HG03432 (cell line): ENCODE results near the gene ACTL6B.
"Not testable (repeated sequence)": the region's sequence is repeated elsewhere in the genome, so short reads cannot be mapped to it uniquely, and the experiment has no call there.

Experiments
- ATAC-seq: cut with Tn5 transposase; IDR thresholded peaks from one replicate; pipeline ENCODE4 v1.9.1; 2021; ENCODE audit warnings: mild to moderate bottlenecking, moderate library complexity; ENCODE audit not compliant: unreplicated experiment

Gene ACTL6B

DNA sequence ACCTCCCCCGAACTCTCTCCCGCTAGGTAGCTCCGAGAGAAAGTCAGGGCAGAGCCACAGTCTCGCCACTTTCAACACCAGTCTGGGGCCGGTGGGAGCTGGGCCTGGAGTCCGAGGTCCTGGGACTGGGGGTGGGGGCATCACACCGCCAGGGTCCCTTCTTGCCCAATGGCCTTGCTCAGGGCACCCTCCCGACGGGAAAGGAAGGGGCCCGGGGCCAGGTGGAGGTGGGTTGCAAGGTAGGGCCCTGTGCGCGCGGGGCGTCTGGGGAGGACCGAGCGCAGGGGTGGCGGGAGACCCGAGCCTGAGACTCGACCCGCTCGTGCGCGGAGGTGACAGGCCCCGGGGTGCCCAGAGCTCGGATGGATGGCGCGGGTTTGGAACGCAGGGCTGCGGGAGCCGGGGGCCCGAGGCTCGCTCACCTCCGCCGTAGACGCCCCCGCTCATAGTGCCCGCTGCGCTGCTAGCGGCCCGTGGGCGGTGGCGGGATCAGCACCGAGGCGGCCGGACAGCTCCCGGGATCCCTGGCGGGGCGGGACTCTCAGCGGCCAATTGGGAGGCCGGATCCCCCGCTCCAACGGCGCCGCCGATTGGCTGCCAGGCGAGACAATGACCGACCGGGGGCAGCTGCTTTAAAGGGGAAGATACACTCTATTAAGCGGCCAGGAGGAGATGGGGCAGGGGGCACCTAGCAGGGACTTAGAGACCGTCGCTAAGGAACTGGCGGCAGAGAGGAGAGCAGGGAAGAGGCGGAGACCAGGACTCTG lies at the start of gene ACTL6B:
Gene ACTL6B, minus strand, starts transcription at position 541 of the 767 bp plus-strand sequence. Its CDS starts 94 bp downstream, at position 447.
- no peak for ATAC-seq

DNA sequence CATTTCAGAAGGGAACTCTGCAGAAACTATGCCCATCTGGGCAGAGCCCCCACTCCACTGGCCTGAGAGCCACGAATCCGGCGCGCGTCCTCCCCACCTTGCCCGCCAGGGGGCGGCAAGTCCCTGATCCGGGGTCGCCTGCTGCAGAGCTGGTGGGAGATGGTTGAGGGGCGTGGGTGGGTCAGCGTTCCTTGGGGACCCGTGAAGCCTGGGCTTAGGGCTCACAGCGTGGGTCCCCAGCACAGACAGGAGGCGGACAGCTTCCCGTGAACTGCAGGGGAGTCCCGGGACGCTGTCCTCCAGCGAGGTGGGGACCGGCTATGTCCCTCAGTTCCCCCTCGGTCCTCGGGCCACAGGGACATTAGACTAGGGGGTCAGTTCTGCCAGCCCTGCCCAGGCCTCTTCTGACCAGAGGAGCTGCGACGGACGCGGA lies 49.1 kb upstream of the ACTL6B start:
- peak; percentile 66 for ATAC-seq

DNA sequence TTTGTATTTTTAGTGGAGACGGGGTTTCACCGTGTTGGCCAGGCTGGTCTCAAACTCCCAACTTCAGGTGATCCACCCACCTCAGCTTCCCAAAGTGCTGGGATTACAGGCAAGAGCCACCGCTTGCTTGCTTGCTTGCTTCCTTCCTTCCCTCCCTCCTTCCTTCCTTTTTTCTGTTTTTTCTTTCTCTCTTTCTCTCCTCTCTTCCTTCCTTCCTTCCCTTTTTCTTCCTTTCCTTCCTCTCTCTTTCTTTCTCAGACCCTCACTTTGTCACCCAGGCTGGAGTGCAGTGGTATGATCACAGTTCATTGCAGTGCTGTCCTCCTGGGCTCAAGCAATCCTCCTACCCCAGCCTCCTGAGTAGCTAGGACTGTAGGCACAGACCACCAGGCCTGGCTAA lies 44.8 kb upstream of the ACTL6B start:
- not testable (repeated sequence) for ATAC-seq

DNA sequence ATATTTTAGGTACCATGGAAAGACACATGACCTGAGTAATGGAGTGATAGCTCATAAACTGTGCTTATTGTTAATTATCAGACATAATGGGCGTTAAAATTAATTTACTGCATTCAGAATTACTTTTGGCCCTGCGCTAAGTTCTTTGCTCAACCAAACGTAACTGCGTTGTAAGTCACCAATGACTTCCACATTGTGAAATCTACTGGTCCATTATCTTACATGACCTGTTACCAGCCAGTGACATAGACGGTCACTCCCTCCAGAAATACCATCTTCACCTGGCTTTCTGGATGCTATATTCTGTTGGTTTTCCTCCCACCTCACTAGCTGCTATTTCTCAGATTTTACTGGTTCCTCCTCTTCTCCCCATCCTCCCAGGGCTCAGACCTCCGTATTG lies 42.8 kb upstream of the ACTL6B start:
- no peak for ATAC-seq

DNA sequence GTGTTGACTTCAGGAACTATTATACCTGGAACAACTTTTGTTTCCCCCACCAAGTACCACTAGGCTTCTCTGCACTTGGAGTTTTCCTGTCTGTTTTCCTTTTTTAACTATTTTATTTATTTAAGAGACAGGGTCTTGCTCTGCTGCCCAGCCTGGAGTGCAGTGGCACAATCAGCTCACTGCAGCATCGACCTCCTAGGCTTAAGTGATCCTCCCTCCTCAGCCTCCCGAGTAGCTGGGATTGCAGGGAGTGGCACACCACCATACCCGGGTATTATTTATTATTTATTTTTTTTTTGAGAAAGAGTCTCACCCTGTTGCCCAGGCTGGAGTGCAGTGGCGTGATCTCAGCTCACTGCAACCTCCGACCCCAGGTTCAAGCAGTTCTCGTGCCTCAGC lies 39.9 kb upstream of the ACTL6B start:
- ATAC-seq: no peak

DNA sequence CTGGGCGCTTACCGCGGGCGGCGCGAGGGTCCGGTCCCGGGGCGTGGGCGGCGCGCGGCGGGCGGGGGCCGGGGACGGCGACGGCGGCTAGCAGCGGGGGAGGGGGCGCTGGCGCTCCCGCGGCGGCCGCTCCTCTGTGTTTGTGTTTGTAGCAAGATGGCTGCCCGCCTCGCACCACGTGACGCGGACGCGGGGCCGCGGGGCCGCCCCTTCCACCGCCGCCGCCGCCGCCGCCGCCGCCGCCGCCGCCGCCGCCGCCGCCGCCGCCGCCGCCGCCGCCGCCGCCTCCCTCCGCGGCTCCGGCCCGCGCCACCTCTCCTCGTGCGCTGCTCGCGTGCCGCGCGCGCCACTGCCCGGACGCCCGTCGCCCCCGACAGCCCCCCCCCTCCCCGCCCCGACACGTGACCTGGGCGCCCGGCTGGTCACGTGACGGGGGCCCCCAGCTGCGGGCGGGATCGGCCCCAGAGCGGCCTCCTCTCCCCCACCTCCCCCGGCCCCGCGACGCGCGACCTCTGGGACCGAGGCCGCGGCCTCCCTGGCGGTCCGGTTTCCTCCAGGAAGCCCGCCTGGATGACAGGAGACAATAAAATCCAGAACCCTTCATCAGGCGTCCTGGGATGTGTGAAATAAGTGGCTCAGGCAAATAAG lies 38.0 kb upstream of the ACTL6B start, which contains the start of gene GIGYF1:
Gene GIGYF1, minus strand, starts transcription at position 153 of the 648 bp plus-strand sequence. CDS start 6,012 bp downstream, outside the sequence.
- peak; percentile 62 for ATAC-seq

GRCh38 chr7:100693312-100694097 lies 37.3 kb upstream of the ACTL6B start:
- peak; percentile 32 for ATAC-seq

DNA sequence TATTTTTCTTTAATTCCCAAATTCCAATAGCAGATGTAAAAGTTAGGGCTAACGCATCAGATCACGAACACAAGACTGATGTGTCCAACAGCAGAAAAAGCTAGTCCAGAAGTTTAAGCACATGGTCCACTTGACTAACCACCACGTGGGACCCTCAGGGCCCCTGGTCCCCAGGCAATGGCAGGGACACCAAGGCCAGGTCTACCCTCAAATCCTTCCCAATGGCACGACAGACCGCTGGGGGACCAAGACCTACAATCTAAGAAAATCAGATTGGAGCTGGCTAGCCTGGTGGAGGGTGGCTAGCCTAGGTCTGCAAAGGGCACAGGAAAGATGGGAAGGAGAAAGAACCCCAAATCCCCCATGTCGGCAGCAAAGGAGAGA lies 36.3 kb upstream of the ACTL6B start:
- ATAC-seq: no peak

DNA sequence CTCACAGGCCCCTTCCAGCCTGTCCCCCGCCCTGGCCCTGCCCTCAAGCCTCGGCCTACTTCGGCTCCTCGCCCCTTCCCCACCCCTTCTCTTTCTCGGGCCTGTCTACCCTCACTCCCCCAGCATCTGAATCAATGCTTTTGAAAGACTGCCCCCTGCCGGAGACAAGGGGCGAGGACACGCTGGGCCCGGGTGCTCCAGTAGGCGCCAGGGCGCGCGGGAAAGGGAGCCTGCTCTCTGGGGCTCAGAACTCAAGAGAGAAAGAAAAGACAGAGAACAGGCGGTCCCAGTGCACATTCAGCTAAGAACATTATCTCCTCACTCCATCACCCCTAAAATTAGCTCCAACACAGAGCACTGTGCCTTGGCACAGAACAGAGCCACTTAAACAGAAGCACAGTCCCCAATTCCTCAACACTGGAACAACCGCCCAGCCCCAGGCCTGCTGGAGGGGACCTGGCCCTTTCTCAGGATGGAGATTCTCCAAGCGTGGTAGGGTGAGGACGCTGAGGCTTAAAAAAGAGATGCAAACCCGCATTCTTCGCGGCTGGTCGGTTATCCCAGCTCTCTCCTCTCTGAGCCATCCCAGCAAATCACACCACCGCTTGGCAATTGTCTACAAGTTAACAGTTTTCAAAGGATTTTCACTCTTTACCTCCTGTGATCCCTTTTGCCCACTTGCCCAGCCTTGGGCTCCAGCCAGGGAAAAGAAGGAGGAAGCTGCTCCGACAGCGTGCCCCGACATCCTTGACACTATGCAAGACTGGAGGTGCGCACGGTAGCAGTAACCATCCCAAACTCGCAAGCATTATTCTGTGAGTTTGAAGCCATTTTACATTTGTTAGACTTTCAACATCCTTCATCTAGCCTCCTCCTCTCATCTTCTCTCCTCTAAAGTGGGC lies 35.7 kb upstream of the ACTL6B start:
- ATAC-seq: no peak

DNA sequence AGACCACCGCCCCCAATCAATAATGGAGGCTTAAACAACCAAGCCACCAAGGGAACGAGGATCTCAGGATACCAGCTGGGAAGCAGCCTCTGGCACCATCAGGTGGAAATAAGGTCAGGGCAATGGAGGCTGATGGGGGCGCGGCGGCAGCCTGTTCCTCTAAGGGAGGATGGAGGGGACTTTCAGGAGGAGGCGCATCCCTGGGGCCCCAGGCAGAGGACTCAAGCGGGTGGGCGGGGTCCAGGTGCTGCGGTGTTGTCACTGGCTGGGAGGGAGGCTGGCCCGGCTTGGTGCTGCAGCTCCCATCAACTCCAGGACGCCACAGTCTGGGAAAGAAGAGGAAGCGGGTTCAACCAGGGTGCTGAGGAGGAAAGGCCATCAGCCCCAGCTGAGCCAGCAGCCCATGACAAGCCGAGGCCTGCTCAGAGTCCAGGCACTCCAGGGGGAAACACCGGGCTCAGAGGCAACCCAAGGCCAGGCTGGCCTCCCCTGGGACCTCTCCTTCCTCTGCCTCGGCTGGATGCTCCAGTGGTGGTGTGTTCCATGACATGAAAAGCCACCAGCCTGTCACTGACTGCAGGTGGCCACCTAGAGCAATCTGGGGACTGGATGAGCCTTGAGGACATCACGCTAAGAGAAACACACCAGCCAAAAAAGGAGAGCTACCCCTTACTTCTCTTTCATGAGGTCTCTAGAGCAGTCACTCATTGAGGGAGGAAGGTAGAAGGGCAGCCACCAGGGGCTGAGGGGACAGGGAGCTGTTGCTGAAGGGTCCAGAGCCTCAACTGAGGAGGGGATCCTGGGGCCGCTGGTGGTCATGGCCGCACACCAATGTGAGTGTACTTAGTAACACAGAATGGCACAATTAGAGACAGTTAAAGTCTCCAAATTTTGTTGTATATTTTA lies 33.2 kb upstream of the ACTL6B start:
- ATAC-seq: no peak

GRCh38 chr7:100688326-100688860 lies 32.1 kb upstream of the ACTL6B start:
- no peak for ATAC-seq

GRCh38 chr7:100687751-100688300 lies 31.6 kb upstream of the ACTL6B start:
- no peak for ATAC-seq

DNA sequence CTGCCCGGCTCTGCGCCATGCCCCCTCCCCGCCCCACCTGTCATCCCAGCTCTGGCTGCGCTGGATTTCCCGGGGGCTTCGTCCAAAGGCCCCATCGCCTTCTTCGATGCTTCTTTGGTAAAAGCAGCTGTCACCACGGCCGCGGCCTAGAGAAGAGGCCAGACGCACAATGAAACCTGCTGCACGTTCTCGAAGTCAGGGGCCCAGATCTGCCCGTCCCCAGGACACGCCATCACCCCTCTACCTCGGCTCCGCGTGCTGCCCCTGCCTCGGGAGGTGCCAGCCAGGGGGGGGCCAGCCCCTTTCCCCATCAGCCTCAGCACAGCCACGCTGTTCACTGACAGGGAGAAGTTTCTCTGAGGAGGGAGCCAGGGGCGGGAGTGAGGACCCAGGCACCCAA lies 31.0 kb upstream of the ACTL6B start:
- ATAC-seq: no peak

DNA sequence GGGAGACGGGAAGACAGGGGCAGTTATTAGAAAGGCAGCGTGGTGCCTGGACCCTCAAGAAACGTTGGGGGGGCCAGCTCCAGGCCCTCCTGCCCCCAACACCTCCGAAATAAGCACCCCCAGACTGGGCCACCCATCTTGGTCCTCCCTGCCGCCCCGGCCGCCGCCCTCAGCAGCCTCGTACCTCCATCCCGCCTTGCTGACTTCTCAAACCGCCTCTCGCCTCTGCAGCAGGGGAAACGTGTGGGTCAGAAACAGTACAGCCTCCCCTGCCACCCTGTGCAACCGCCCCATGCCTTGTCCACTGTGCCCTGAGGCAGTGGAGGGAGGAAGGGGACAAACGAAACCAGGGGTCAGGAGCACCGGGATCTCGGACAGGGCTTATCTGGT lies 30.6 kb upstream of the ACTL6B start:
- ATAC-seq: no peak

- ATAC-seq: no peak
Measured at GRCh38 chr7:100686201-100686821, 30.1 kb upstream of the ACTL6B start.

- no peak for ATAC-seq
Measured at GRCh38 chr7:100685631-100686145, 29.4 kb upstream of the ACTL6B start.

- no peak for ATAC-seq
Measured at GRCh38 chr7:100685049-100685605, 28.9 kb upstream of the ACTL6B start.

- no peak for ATAC-seq
Measured at GRCh38 chr7:100684534-100685042, 28.3 kb upstream of the ACTL6B start.
